Measurements from ENCODE around the gene RRAGA.
A peak's percentile ranks its signal among the peaks of the same experiment; 100 is the strongest.
"Not testable (repeated sequence)": the region's sequence is repeated elsewhere in the genome, so short reads cannot be mapped to it uniquely, and the experiment has no call there.

Gene RRAGA, protein sequence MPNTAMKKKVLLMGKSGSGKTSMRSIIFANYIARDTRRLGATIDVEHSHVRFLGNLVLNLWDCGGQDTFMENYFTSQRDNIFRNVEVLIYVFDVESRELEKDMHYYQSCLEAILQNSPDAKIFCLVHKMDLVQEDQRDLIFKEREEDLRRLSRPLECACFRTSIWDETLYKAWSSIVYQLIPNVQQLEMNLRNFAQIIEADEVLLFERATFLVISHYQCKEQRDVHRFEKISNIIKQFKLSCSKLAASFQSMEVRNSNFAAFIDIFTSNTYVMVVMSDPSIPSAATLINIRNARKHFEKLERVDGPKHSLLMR

DNA sequence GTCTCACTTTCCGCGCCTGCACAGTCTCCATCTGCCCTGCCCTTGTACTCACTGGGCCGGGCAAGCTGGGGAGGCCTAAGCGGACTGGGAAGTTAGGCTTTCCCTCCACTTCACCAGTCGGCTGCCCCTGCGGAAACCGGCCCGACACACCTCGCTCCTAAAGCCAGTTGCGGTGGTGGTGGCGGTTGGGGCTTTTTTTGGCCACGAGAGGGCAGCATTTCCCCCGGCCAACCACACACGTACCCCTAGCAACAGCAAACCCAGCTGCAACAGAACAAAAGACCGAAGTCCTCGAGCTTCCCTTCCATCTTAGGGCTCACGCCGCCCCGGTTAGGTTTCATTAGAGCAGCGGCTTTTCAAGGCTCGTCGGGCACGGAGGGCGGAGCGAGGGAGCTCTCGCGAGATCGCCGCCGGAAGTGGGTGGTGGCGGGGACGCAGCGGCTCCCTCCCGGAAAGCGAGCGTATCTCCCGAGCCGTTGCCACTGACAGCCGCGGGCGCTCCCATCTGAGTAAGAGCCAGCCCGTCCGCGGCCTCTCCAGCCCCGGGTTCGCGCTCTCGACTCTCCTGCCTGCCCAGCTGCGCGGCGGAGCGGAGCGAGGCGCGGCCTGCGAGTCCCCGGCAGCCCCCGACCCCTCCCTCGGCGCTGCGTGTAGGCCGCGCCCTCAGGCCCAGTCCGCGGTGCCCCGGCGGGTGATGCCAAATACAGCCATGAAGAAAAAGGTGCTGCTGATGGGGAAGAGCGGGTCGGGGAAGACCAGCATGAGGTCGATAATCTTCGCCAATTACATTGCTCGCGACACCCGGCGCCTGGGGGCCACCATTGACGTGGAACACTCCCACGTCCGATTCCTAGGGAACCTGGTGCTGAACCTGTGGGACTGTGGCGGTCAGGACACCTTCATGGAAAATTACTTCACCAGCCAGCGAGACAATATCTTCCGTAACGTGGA is at the start of gene RRAGA:
TSS of gene RRAGA (plus strand) at position 462 of the 951 bp plus-strand sequence. CDS start at position 695, 233 bp downstream.
- peak; percentile 95 for DNase-seq (ENCODE audit: low spot score)

DNA sequence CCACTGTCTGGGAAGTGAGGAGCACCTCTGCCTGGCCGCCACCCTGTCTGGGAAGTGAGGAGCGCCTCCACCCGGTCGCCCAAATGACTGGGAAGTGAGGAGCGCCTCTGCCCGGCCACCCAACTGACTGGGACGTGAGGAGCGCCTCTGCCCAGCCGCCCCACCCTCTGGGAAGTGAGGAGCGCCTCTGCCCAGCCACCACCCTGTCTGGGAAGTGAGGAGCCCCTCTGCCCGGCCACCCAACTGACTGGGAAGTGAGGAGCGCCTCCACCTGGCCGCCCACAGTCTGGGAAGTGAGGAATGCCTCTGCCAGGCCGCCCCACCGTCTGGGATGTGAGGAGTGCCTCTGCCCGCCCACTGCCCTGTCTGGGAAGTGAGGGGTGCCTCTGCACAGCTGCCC is 49.1 kb upstream of the RRAGA start:
- DNase-seq (ENCODE audit: low spot score), result no peak

- no peak for DNase-seq (ENCODE audit: low spot score)
Observed at GRCh38 chr9:19009391-19009965, 39.7 kb upstream of the RRAGA start.

DNA sequence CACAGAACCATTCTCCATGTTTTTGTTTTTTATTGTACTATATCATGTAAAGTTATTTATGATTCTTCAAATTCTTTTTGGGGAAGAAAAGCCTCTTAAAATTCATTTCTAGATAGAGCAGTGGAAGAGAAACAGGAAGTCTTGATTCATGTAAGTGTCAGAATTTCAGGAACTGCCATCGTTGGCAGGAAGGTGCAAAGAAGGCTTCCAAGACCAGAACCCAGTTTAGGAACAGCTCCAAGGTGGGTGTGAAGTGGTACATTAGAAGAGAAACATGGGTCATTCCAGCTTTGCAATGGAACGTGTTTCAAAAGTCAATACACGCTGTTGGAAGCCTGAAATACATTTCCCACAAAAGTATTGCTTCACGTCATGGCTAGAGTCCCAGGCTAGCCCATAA is 31.0 kb upstream of the RRAGA start:
- DNase-seq (ENCODE audit: low spot score), result no peak

DNA sequence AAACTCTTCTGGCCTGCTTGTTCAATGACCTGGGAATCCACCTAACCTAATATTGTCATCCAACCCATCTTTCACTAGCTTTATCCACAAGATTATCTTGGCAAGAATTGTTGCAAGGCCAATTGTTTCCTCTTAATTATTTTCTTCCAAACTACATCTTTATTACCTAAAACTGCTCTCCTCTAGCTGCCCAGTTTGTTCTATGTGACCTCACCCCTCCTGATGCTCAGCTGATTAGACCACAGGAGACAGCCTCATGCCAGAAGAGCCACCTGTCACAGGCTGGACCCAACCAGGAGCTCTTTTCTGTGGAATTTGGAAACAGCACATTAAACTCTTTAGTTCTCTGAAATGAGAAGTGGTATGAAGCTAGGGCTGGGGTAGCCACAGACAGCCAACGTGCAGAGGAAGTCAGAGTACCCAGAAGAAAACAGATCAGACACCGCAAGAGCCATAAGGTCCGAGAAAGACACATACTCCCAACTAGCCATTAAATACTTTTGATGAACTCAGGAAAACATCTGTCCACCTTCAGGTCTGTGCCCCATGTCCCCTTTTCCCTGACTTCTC is 28.3 kb upstream of the RRAGA start:
- no peak for DNase-seq (ENCODE audit: low spot score)

DNA sequence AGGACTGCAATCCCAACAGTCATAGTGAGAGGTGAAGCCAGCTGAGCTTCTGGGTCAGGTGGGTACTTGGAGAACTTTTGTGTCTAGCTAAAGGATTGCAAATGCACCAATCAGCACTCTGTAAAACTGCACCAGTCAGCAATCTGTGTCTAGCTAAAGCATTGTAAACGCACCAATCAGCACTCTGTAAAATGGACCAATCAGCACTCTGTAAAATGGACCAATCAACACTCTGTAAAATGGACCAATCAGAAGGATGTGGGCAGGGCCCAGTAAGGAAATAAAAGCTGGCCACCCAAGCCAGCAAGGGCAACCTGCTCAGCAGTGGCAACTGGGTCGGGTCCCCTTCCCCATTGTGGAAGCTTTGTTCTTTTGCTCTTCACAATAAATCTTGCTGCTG is 27.6 kb upstream of the RRAGA start:
- DNase-seq (ENCODE audit: low spot score), result not testable (repeated sequence)

DNA sequence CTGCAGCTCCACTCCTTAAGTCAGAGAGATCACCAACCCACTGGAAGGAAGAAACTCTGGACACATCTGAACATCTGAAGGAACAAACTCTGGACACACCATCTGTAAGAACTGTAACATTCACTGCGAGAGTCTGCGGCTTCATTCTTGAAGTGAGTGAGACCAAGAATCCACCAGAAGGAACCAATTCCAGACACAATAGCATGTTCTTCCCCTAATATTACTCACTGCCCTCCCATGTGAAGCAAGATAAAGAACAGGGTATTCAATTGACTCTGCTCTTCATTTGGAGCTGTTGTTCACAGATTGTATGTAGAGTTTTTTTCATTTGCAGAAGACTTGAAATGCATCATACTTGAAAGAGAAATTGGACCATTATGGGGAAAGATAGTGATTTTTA is 27.0 kb upstream of the RRAGA start:
- DNase-seq (ENCODE audit: low spot score), result no peak

GRCh38 chr9:19023078-19023477 is 26.1 kb upstream of the RRAGA start:
- DNase-seq (ENCODE audit: low spot score), result no peak

DNA sequence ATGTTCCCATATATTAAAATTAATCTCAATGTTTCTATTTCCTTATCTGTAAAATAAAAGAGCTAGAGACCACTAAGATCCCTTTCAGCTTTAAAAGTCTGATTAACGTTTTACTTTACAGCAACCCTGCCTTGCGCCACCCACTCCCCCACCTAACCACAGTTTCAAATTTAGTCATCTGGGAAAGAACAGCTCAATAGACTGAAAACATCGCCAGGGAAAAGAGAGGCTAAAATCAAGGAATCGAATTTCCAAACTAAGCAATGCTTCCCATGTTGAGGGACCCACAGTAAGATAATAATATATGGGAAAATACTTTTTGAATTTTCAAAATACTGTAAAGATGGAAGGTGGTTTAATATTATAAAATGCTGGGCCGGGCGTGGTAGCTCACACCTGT is 22.9 kb upstream of the RRAGA start:
- DNase-seq (ENCODE audit: low spot score), result no peak

DNA sequence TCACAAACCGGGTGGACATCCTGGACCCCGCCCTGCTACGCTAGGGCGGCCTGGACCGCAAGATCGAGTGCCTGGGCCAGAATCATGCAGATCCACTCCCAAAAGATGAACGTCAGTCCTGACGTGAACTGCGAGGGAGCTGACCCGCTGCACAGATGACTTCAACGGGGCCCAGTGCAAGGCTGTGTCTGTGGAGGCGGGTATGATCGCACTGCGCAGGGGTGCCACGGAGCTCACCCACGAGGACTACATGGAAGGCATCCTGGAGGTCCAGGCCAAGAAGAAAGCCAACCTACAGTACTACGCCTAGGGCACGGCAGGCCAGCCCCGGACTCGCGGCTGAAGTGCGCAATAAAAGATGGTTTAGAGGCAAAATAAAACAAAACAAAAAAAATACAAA is 21.4 kb upstream of the RRAGA start:
- DNase-seq (ENCODE audit: low spot score), result no peak

DNA sequence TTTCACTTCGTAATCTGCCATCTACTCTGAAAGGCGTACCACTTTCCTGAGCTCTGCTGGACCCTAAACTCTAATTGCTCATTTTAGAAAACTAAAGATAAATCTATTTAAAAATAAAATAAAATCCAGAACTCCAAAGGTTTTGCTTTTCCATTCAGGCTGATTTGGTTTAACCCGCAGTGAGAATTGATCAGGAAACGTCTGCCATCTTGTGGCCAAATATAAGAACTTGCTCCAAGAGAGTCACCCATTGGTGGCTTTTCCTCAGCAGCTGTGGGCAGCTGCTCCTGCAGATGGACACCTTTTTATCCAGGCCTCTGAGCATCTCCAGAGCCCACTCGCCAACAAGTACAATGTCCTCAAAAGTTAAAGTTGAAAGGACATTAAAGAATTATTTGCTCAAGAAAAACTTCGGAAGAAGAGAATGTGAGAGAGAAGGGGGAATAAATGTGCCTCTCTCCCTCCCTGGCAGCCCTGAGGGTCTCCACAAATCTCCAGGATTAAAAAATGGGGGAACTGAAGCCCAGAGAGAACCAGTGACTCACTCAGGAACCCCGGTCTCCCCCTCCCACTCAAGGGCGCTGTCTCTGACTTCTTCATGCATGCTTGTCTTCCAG is 20.3 kb upstream of the RRAGA start:
- peak; percentile 53 for DNase-seq (ENCODE audit: low spot score)

DNA sequence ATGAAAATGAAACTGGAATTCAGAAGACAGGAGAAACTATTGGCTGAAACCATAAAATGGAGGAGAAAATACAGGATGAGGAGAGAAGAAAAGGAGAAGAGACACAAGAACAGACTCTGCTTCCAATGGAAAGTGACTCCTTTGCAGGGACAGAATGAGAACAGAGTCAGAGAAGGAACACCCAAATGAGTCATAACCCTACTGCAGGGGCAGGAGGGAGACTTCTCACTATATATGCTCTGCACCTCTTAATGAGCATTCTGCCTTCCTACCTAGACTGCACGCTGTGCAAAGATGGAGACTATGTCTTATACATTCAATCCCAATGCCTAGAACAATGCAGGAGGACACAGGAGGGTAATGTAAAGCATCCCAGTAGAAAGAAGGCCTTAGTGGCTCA is 18.3 kb upstream of the RRAGA start:
- DNase-seq (ENCODE audit: low spot score), result no peak

DNA sequence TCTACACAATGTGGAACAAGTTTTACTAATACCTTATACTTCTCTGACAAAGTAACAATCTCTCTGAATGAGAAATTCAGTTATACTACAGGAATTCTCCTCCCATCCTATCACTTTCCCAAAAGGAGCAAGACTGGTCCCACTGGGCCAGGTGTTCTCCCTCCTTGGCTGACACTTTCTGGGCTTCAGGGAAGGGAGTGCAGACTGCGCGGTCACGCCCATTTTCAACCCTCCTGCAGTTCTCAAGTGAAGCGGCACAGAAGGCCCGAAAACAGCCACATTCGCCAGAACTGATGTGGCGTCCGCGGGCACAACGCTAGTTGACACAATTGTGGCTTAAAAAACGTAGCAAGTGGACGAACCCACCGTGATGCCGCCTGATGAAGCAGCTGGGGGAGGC is 16.8 kb upstream of the RRAGA start:
- no peak for DNase-seq (ENCODE audit: low spot score)

DNA sequence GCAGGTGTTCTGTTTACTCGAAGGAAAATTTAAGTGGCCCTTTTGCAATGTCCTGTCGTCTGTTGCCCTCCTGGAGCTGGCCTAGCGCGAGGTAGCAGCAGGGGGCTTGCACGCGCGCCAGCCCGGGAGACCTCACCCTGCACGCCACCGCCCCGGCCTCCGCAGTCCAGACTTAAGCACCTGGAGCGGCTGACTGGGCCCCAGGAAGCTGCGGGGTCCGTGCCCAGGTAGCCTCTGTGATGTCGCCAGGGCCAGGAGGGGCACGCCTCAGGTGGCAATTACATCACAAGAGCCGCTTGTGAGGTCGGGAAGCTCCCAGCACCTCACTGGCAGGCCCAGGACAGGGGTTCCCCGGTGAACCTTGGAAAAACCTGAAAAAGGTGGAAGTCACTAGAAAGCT is 16.2 kb upstream of the RRAGA start, which contains the start of gene SAXO1:
TSS of gene SAXO1 (minus strand) at position 195 of the 400 bp plus-strand sequence. CDS start 301 bp downstream, outside the sequence.
- no peak for DNase-seq (ENCODE audit: low spot score)

- no peak for DNase-seq (ENCODE audit: low spot score)
Observed at GRCh38 chr9:19036611-19037010, 12.6 kb upstream of the RRAGA start.

DNA sequence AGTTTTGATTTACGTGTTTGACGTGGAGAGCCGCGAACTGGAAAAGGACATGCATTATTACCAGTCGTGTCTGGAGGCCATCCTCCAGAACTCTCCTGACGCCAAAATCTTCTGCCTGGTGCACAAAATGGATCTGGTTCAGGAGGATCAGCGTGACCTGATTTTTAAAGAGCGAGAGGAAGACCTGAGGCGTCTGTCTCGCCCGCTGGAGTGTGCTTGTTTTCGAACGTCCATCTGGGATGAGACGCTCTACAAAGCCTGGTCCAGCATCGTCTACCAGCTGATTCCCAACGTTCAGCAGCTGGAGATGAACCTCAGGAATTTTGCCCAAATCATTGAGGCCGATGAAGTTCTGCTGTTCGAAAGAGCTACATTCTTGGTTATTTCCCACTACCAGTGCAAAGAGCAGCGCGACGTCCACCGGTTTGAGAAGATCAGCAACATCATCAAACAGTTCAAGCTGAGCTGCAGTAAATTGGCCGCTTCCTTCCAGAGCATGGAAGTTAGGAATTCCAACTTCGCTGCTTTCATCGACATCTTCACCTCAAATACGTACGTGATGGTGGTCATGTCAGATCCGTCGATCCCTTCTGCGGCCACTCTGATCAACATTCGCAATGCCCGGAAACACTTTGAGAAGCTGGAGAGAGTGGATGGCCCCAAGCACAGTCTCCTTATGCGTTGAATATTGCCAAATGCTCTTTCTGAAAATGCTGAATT is 850 bp downstream of the RRAGA start:
- peak; percentile 20 for DNase-seq (ENCODE audit: low spot score)

- DNase-seq (ENCODE audit: low spot score), result no peak
Observed at GRCh38 chr9:19050637-19051591, 1.7 kb downstream of the RRAGA start.

DNA sequence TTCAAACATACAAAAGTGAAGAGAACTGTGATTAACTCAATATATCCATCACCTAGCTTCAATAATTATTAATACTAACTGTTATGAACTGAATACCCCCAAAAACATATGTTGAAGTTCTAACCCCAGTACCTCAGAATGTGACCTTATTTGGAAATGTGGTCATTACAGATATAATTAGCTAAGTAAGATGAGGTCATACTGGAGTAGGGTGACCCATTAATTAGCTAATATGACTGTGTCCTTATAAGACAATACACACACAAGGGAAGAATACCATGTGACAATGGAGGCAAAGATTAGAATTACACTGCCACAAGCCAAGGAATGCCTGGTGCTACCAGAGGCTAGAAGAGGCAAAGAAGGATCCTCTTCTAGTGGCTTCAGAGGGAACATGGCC is 7.8 kb downstream of the RRAGA start:
- DNase-seq (ENCODE audit: low spot score), result no peak

DNA sequence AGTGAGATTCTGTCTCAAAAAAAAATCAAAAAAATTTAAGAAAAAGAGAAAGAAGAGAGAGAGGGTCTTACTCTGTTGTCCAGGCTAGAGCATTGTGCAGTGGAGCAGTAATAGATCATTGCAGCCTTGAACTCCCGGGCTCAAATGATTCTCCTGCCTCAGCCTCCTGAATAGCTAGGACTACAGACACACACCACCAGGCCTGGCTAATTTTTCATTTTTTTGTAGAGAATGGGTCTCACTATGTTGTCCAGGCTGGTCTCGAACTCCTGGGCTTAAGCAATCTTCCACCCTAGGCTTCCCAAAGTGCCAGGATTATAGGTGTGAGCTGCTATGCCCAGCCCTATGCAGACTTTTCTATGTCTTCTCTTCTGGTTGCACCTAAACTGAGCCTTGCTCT is 25.0 kb downstream of the RRAGA start:
- DNase-seq (ENCODE audit: low spot score), result no peak

GRCh38 chr9:19074836-19075235 is 25.6 kb downstream of the RRAGA start:
- no peak for DNase-seq (ENCODE audit: low spot score)

Measured in hematopoietic multipotent progenitor cell treated with erythropoietin and hydrocortisone succinate and interleukin-3 and kit ligand, for 15 days (in vitro differentiated cells).